ENCODE results near the gene LDB2. TPM values are rescaled to one million over a fixed set of nuclear protein-coding genes. Genes with fewer than 3 reads are reported as not detected.

LDB2 gene
- total and polyA plus RNA-seq, 2 donors (not counting 1 experiment from before 2014, with no cell fraction given), result not detected

DNA sequence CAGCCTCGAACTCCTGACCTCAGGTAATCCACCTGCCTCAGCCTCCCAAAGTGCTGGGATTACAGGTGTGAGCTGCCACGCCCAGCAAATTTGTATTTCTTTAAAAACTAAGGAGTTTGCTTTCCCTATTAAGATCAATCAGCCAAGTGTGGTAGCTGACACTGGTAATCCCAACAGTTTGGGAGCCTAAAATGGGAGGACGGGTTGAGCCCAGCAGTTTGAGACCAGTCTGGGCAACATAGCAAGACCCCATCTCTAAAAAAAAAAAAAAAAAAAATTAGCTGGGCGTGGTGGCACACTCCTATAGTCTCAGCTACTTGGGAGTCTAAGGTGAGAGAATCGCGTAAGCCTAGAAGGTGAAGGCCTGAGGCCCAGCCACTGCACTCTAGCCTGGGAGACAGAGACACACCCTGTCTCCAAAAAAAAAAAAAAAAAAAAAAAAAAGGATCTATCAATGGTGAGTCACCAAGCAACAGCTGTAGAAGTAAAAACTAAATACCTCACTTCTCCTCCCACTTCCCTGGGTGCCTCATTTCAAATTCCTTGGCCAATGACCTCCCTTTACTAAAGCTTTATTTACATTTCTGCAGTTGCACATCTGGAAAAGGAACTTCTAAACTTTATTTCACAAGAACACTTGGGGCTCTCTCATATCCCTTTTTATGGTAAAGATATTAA is 54.5 kb downstream of the LDB2 start:
- Histone ChIP-seq H3K36me3 (replicated peaks in 1 of 2; ENCODE audit: control extremely low read depth in 1 of 2, control insufficient read depth in 1 of 2, extremely low read depth in 1 of 2, insufficient read depth in 2 of 2, low read length in 1 of 2) (no peaks in the 10 kb centered on the region), H3K4me1 (ENCODE audit: control insufficient read depth in 2 of 2, insufficient read depth in 2 of 2, low read length in 2 of 2) (no peaks in the 10 kb centered on the region), H4K20me1 (ENCODE audit: control insufficient read depth, insufficient read depth, low read length, poor library complexity, severe bottlenecking) (no peaks in the 10 kb centered on the region), H2AFZ (ENCODE audit: insufficient read depth, low read depth, low read length, poor library complexity, severe bottlenecking) (no peak overlapping the region), H3K27ac (ENCODE audit: low read length in 2 of 2) (no peak overlapping the region), H3K27me3 (replicated peaks in 1 of 4; ENCODE audit: control extremely low read depth in 1 of 4, control insufficient read depth in 3 of 4, insufficient read depth in 4 of 4, low read length in 3 of 4) (no peaks in the 10 kb centered on the region), H3K79me2 (ENCODE audit: control insufficient read depth, insufficient read depth, low read length) (no peaks in the 10 kb centered on the region), H3K9me3 (ENCODE audit: control extremely low read depth in 1 of 3, control insufficient read depth in 2 of 3, insufficient read depth in 1 of 3, low read length in 2 of 3) (no peaks in the 10 kb centered on the region), H3K9ac (ENCODE audit: low read length) (no peak overlapping the region), H3K4me2 (replicated peaks; ENCODE audit: low read depth, low read length, poor library complexity, severe bottlenecking) (no peak overlapping the region), H3K4me3 (ENCODE audit: control extremely low read depth in 1 of 5, extremely low read depth in 1 of 5, insufficient read depth in 1 of 5, low read depth in 2 of 5, low read length in 4 of 5) (no peak overlapping the region)
- no peak overlapping the region for H3K4me3 Mint-ChIP-seq
- no peaks in the 10 kb centered on the region for H3K4me1 Mint-ChIP-seq
- CTCF ChIA-PET, result no interaction called here
- H3K27me3 Mint-ChIP-seq, result no peaks in the 10 kb centered on the region
- POLR2A ChIA-PET, result no interaction called here
- H3K9me3 Mint-ChIP-seq (ENCODE audit: insufficient read depth), result no peaks in the 10 kb centered on the region
- no peak for ATAC-seq (ENCODE audit: low read depth)
- intact Hi-C loops (cut with micrococcal nuclease), result no loop called here
- DNase-seq, result no peak
- no peak for TF ChIP-seq EZH2 (IDR thresholded peaks at IDR 0.05; ENCODE audit: borderline replicate concordance, insufficient read depth, low read depth, low read length, poor library complexity, severe bottlenecking)
- TF ChIP-seq CTCF (IDR thresholded peaks at IDR 0.05), result no peak
- no peak overlapping the region for H3K27ac Mint-ChIP-seq
- WGBS (ENCODE audit: insufficient coverage), result no CpG with 5 or more reads among the region's 6 CpGs

DNA sequence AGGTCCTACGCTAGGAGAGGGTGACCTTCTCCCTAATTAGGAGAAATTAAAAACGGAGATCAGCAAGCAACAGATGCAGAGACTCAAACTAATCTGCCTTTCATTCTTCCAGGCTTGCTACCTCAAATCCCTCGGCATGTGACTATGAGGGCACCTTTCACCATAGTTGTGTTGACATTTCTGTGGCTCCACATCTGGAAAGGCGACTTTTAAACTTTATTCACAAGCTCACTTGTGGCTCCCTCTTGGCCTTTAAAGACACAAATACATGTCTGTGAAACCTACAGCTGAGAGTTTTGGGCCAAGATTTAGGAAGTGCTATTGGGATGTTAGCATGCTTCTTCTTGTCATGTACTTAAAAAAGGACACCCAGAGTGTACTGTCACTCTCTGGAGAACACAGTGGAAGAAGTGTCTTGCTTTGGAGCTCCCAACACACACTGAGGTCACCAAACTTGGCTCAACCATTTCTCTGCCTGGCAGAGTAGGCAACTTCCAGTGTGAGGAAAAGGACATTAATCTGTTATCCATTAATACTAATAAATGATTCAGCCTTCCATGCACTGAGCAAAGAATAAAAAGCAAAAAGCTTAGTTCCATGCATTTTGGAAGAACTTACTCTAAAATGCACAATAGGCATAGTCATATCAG is 60.1 kb downstream of the LDB2 start:
- Histone ChIP-seq H3K9me3 (ENCODE audit: control extremely low read depth in 1 of 3, control insufficient read depth in 2 of 3, insufficient read depth in 1 of 3, low read length in 2 of 3) (no peaks in the 10 kb centered on the region), H2AFZ (ENCODE audit: insufficient read depth, low read depth, low read length, poor library complexity, severe bottlenecking) (no peak overlapping the region), H3K4me1 (ENCODE audit: control insufficient read depth in 2 of 2, insufficient read depth in 2 of 2, low read length in 2 of 2) (no peaks in the 10 kb centered on the region), H3K27me3 (replicated peaks in 1 of 4; ENCODE audit: control extremely low read depth in 1 of 4, control insufficient read depth in 3 of 4, insufficient read depth in 4 of 4, low read length in 3 of 4) (no peaks in the 10 kb centered on the region), H4K20me1 (ENCODE audit: control insufficient read depth, insufficient read depth, low read length, poor library complexity, severe bottlenecking) (no peaks in the 10 kb centered on the region), H3K4me3 (ENCODE audit: control extremely low read depth in 1 of 5, extremely low read depth in 1 of 5, insufficient read depth in 1 of 5, low read depth in 2 of 5, low read length in 4 of 5) (no peak overlapping the region), H3K36me3 (replicated peaks in 1 of 2; ENCODE audit: control extremely low read depth in 1 of 2, control insufficient read depth in 1 of 2, extremely low read depth in 1 of 2, insufficient read depth in 2 of 2, low read length in 1 of 2) (no peaks in the 10 kb centered on the region), H3K79me2 (ENCODE audit: control insufficient read depth, insufficient read depth, low read length) (no peaks in the 10 kb centered on the region), H3K27ac (ENCODE audit: low read length in 2 of 2) (no peak overlapping the region), H3K9ac (ENCODE audit: low read length) (no peak overlapping the region), H3K4me2 (replicated peaks; ENCODE audit: low read depth, low read length, poor library complexity, severe bottlenecking) (no peak overlapping the region)
- Mint-ChIP-seq H3K4me3 (no peak overlapping the region), H3K27me3 (no peaks in the 10 kb centered on the region), H3K9me3 (ENCODE audit: insufficient read depth) (no peaks in the 10 kb centered on the region), H3K27ac (no peak overlapping the region), H3K4me1 (no peaks in the 10 kb centered on the region)
- ATAC-seq (ENCODE audit: low read depth), result no peak
- POLR2A ChIA-PET, result no interaction called here
- WGBS (ENCODE audit: insufficient coverage), result 93% methylated on average over 4 of the region's 4 CpGs
- no peak for DNase-seq
- TF ChIP-seq EZH2 (IDR thresholded peaks at IDR 0.05; ENCODE audit: borderline replicate concordance, insufficient read depth, low read depth, low read length, poor library complexity, severe bottlenecking) (no peak), CTCF (IDR thresholded peaks at IDR 0.05) (no peak)
- CTCF ChIA-PET, result no interaction called here
- intact Hi-C loops (cut with micrococcal nuclease), result no loop called here
